ENCODE data around the gene RPP40. TPM values are rescaled to one million over a fixed set of nuclear protein-coding genes. Genes with fewer than 3 reads are reported as not detected.

RPP40 gene
- total and polyA plus RNA-seq, 2 of the 13 experiments (the other 11 are each of a cell fraction or from before 2014, with no cell fraction given) = 18.0 to 41.2 TPM

DNA sequence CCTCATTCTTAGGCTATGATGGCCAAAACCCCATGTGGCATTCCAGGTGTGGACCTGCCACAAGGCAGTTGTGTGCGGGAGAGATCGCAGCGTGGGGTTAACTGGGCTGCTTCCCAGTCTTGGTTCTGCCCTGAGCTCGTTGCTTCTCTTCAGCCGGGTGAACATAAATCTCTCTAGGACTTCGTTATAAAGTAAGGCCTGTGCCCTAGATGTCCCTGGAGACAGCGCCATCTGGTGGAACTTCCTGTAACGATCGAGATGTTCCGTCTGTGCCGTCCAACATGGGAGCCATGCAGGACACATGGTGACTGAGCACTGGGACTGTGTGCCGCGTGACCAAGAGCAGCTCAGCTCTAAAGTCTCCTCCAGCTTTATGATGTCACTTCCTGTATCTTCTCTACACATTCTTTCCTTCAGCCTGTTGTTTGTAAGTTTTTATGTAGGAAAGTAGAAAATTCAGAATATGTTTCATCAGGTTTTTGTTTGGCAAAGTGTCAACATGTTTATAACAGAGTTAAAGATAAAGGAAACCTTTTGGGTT, 26.8 kb upstream of the RPP40 start (continued):
- TF ChIP-seq, protein P1, sequence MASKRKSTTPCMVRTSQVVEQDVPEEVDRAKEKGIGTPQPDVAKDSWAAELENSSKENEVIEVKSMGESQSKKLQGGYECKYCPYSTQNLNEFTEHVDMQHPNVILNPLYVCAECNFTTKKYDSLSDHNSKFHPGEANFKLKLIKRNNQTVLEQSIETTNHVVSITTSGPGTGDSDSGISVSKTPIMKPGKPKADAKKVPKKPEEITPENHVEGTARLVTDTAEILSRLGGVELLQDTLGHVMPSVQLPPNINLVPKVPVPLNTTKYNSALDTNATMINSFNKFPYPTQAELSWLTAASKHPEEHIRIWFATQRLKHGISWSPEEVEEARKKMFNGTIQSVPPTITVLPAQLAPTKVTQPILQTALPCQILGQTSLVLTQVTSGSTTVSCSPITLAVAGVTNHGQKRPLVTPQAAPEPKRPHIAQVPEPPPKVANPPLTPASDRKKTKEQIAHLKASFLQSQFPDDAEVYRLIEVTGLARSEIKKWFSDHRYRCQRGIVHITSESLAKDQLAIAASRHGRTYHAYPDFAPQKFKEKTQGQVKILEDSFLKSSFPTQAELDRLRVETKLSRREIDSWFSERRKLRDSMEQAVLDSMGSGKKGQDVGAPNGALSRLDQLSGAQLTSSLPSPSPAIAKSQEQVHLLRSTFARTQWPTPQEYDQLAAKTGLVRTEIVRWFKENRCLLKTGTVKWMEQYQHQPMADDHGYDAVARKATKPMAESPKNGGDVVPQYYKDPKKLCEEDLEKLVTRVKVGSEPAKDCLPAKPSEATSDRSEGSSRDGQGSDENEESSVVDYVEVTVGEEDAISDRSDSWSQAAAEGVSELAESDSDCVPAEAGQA (IDR thresholded peaks at IDR 0.05; ENCODE audit: low read depth) = 0 out of 2 replicates have a peak, but pooled peaks have one; percentile 17
- TF ChIP-seq, protein P1 (CRISPR knock-in tag; IDR thresholded peaks at IDR 0.05; ENCODE audit: borderline replicate concordance) = no peak
- TF ChIP-seq ZKSCAN1 (IDR thresholded peaks at IDR 0.05; ENCODE audit: low read length) (no peak), ZNF652 (CRISPR knock-in tag; IDR thresholded peaks at IDR 0.05; ENCODE audit: borderline replicate concordance, low read depth) (peak; percentile 32; the same call in 1 of the 2 replicates), ZNF124 (CRISPR knock-in tag; IDR thresholded peaks at IDR 0.05) (0 out of 2 replicates have a peak, but pooled peaks have one; percentile 57), KLF11 (CRISPR knock-in tag; IDR thresholded peaks at IDR 0.05) (0 out of 2 replicates have a peak, but pooled peaks have one; percentile 59), RXRB (CRISPR knock-in tag; IDR thresholded peaks at IDR 0.05; ENCODE audit: borderline replicate concordance) (peak; percentile 68), ADNP (CRISPR knock-in tag; IDR thresholded peaks at IDR 0.05) (no peak), ZFP36L1 (CRISPR knock-in tag; IDR thresholded peaks at IDR 0.05) (0 out of 2 replicates have a peak, but pooled peaks have one; percentile 68), HNRNPLL (IDR thresholded peaks at IDR 0.05; ENCODE audit: low read depth, low read length, poor library complexity, severe bottlenecking) (no peak), ZNF333 (CRISPR knock-in tag; IDR thresholded peaks at IDR 0.05; ENCODE audit: borderline replicate concordance) (no peak), NCOA5 (CRISPR knock-in tag; IDR thresholded peaks at IDR 0.05) (no peak), ZFP41 (CRISPR knock-in tag; IDR thresholded peaks at IDR 0.05; ENCODE audit: borderline replicate concordance) (no peak), ZNF788 (CRISPR knock-in tag; IDR thresholded peaks at IDR 0.05; ENCODE audit: borderline replicate concordance) (peak; percentile 64; the same call in 1 of the 2 replicates), POLR2A (IDR thresholded peaks at IDR 0.05; ENCODE audit: insufficient read depth in 1 of 2, low read depth in 2 of 2, low read length in 2 of 2) (0 out of 4 replicates have a peak, but pooled peaks of 1 of the 2 experiments have one; percentile 24), BORCS8-MEF2B (CRISPR knock-in tag; IDR thresholded peaks at IDR 0.05) (0 out of 2 replicates have a peak, but pooled peaks have one; percentile 35)
- TF ChIP-seq, protein P2, sequence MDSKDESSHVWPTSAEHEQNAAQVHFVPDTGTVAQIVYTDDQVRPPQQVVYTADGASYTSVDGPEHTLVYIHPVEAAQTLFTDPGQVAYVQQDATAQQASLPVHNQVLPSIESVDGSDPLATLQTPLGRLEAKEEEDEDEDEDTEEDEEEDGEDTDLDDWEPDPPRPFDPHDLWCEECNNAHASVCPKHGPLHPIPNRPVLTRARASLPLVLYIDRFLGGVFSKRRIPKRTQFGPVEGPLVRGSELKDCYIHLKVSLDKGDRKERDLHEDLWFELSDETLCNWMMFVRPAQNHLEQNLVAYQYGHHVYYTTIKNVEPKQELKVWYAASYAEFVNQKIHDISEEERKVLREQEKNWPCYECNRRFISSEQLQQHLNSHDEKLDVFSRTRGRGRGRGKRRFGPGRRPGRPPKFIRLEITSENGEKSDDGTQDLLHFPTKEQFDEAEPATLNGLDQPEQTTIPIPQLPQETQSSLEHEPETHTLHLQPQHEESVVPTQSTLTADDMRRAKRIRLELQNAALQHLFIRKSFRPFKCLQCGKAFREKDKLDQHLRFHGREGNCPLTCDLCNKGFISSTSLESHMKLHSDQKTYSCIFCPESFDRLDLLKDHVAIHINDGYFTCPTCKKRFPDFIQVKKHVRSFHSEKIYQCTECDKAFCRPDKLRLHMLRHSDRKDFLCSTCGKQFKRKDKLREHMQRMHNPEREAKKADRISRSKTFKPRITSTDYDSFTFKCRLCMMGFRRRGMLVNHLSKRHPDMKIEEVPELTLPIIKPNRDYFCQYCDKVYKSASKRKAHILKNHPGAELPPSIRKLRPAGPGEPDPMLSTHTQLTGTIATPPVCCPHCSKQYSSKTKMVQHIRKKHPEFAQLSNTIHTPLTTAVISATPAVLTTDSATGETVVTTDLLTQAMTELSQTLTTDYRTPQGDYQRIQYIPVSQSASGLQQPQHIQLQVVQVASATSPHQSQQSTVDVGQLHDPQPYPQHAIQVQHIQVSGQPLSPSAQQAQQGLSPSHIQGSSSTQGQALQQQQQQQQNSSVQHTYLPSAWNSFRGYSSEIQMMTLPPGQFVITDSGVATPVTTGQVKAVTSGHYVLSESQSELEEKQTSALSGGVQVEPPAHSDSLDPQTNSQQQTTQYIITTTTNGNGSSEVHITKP (CRISPR knock-in tag; IDR thresholded peaks at IDR 0.05; ENCODE audit: low read depth) = 0 out of 2 replicates have a peak, but pooled peaks have one; percentile 33
- TF ChIP-seq, protein P3, sequence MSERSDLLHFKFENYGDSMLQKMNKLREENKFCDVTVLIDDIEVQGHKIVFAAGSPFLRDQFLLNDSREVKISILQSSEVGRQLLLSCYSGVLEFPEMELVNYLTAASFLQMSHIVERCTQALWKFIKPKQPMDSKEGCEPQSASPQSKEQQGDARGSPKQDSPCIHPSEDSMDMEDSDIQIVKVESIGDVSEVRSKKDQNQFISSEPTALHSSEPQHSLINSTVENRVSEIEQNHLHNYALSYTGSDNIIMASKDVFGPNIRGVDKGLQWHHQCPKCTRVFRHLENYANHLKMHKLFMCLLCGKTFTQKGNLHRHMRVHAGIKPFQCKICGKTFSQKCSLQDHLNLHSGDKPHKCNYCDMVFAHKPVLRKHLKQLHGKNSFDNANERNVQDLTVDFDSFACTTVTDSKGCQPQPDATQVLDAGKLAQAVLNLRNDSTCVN (CRISPR knock-in tag; IDR thresholded peaks at IDR 0.05; ENCODE audit: borderline replicate concordance) = peak; percentile 44; the same call in 1 of the 2 replicates
- TF ChIP-seq, protein P4, sequence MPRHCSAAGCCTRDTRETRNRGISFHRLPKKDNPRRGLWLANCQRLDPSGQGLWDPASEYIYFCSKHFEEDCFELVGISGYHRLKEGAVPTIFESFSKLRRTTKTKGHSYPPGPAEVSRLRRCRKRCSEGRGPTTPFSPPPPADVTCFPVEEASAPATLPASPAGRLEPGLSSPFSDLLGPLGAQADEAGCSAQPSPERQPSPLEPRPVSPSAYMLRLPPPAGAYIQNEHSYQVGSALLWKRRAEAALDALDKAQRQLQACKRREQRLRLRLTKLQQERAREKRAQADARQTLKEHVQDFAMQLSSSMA (CRISPR knock-in tag; IDR thresholded peaks at IDR 0.05) = peak; percentile 91; the same call in 1 of the 2 replicates
